WTC11 (cell line): ENCODE measurements around the gene CEP170B.

ENCODE experiments used
- ESRRA ChIP-seq: sonication (generic); formaldehyde crosslinking; IDR thresholded peaks from 2 replicates; pipeline ENCODE4 v1.8.1; 2022; ENCODE audit warnings: mild to moderate bottlenecking, missing genetic modification reagents, borderline replicate concordance
- IRF2 ChIP-seq: sonication (generic); formaldehyde crosslinking; IDR thresholded peaks from 2 replicates; pipeline ENCODE4 v1.8.0; 2022; ENCODE audit warnings: low read depth, missing genetic modification reagents, borderline replicate concordance
- TF ChIP-seq, protein P1 (sequence below): fragments of 200-600 bp; IDR thresholded peaks from 2 replicates; pipeline ENCODE4 v1.8.0; 2022; ENCODE audit warnings: antibody characterized with exemption

DNA sequence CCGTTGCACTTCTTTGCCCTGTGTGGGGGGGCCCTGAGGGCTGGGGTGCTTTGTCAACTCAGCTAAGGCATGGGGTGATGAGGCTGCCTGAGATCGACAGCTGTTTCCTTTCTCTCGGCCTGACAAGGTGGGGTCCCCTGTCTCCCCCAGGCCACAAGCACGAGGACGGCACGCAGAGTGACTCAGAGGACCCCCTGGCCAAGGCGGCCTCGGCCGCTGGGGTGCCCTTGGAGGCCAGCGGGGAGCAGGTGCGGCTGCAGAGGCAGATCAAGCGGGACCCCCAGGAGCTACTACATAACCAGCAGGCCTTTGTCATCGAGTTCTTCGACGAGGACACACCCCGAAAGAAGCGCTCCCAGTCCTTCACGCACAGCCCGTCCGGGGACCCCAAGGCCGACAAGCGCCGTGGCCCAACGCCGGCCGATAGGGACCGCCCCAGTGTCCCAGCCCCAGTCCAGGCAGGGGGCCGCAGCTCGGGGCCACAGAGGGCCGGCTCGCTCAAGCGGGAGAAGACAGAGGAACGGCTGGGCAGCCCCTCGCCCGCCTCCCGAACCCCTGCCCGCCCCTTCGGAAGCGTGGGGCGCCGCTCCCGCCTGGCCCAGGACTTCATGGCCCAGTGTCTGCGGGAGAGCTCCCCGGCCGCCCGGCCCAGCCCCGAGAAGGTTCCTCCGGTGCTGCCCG is 18.8 kb downstream of the CEP170B start:
- TF ChIP-seq ESRRA (CRISPR knock-in tag) (no peak), IRF2 (CRISPR knock-in tag) (no peak)
- TF ChIP-seq, protein P1, sequence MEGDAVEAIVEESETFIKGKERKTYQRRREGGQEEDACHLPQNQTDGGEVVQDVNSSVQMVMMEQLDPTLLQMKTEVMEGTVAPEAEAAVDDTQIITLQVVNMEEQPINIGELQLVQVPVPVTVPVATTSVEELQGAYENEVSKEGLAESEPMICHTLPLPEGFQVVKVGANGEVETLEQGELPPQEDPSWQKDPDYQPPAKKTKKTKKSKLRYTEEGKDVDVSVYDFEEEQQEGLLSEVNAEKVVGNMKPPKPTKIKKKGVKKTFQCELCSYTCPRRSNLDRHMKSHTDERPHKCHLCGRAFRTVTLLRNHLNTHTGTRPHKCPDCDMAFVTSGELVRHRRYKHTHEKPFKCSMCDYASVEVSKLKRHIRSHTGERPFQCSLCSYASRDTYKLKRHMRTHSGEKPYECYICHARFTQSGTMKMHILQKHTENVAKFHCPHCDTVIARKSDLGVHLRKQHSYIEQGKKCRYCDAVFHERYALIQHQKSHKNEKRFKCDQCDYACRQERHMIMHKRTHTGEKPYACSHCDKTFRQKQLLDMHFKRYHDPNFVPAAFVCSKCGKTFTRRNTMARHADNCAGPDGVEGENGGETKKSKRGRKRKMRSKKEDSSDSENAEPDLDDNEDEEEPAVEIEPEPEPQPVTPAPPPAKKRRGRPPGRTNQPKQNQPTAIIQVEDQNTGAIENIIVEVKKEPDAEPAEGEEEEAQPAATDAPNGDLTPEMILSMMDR: no peak
